Astrocyte (in vitro differentiated cells and primary cell): ENCODE data around the gene NCKAP1. TPM values are rescaled to one million over a fixed set of nuclear protein-coding genes. Genes with fewer than 3 reads are reported as not detected.

ENCODE experiments used
- DNase-seq: peaks from one replicate; pipeline ENCODE4 v3.0.0-alpha.2; 2010; ENCODE audit warnings: low read depth
- FAIRE-seq: peaks from 2 replicates; lab custom pipeline; 2011; peaks lifted over from hg19 to GRCh38; lab: Jason Lieb, UNC
- H2AFZ ChIP-seq: 2 replicates; pipeline ENCODE4 v1.6.0; 2012; ENCODE audit warnings: low read depth, low read length, inconsistent platforms
- H3K27ac ChIP-seq: 2 replicates; pipeline ENCODE4 v1.5.1; 2011; ENCODE audit warnings: low read depth, low read length, inconsistent platforms
- H3K27me3 ChIP-seq: 2 replicates; pipeline ENCODE4 v1.6.0; 2011; ENCODE audit warnings: low read length, inconsistent platforms; ENCODE audit not compliant: insufficient read depth
- H3K36me3 ChIP-seq: 2 replicates; pipeline ENCODE4 v1.5.1; 2011; ENCODE audit warnings: low read length, inconsistent platforms; ENCODE audit not compliant: insufficient read depth
- H3K4me1 ChIP-seq: 2 replicates; pipeline ENCODE4 v1.5.1; 2011; ENCODE audit warnings: low read length, inconsistent platforms; ENCODE audit not compliant: insufficient read depth
- H3K4me2 ChIP-seq: 2 replicates; pipeline ENCODE4 v1.6.0; 2012; ENCODE audit warnings: low read length, inconsistent platforms
- H3K4me3 ChIP-seq: 2 replicates; pipeline ENCODE4 v1.5.1; 2011; ENCODE audit warnings: low read depth, mild to moderate bottlenecking, low read length, inconsistent platforms; ENCODE audit not compliant: insufficient read depth
- H3K79me2 ChIP-seq: 2 replicates; pipeline ENCODE4 v1.6.0; 2012; ENCODE audit warnings: mild to moderate bottlenecking, low read length, inconsistent platforms; ENCODE audit not compliant: insufficient read depth
- H3K9ac ChIP-seq: 2 replicates; pipeline ENCODE4 v1.6.0; 2012; ENCODE audit warnings: mild to moderate bottlenecking, low read length, inconsistent platforms
- H3K9me3 ChIP-seq: 2 replicates; pipeline ENCODE4 v1.5.1; 2012; ENCODE audit warnings: low read depth, mild to moderate bottlenecking, low read length, inconsistent platforms; ENCODE audit not compliant: insufficient read depth
- H4K20me1 ChIP-seq: 2 replicates; pipeline ENCODE4 v1.6.0; 2012; ENCODE audit warnings: low read length, inconsistent platforms; ENCODE audit not compliant: insufficient read depth
- H3K27ac Mint-ChIP-seq: one replicate; pipeline ENCODE4 v1.8.0; 2021; ENCODE audit warnings: mild to moderate bottlenecking, mixed read lengths; ENCODE audit not compliant: unreplicated experiment
- H3K27me3 Mint-ChIP-seq: one replicate; pipeline ENCODE4 v1.8.0; 2021; ENCODE audit warnings: low read depth, mixed read lengths; ENCODE audit not compliant: unreplicated experiment
- H3K36me3 Mint-ChIP-seq: one replicate; pipeline ENCODE4 v1.8.0; 2021; ENCODE audit warnings: low read depth, mixed read lengths; ENCODE audit not compliant: unreplicated experiment
- H3K4me1 Mint-ChIP-seq: one replicate; pipeline ENCODE4 v1.8.0; 2021; ENCODE audit warnings: low read depth, mixed read lengths; ENCODE audit not compliant: unreplicated experiment
- H3K4me3 Mint-ChIP-seq: one replicate; pipeline ENCODE4 v1.8.0; 2021; ENCODE audit warnings: mild to moderate bottlenecking, moderate library complexity, mixed read lengths; ENCODE audit not compliant: unreplicated experiment
- H3K9me3 Mint-ChIP-seq: one replicate; pipeline ENCODE4 v1.8.0; 2021; ENCODE audit warnings: mild to moderate bottlenecking, mixed read lengths; ENCODE audit not compliant: unreplicated experiment
- CTCF ChIP-seq: IDR thresholded peaks from 2 replicates; pipeline ENCODE4 v1.5.1; 2011; ENCODE audit warnings: low read depth, mild to moderate bottlenecking, inconsistent platforms, low read length, moderate library complexity; ENCODE audit not compliant: insufficient read depth
- EZH2 ChIP-seq: IDR thresholded peaks from 2 replicates; pipeline ENCODE4 v1.6.1; 2012; ENCODE audit warnings: mild to moderate bottlenecking, low read length, inconsistent platforms; ENCODE audit not compliant: insufficient read depth
- total RNA-seq: library from RNA; stranded (reverse); gene quantifications from 2 replicates; pipeline ENCODE4 v1.2.1, GENCODE V29; 2021

Gene NCKAP1
- total RNA-seq, 1 donor from 2014 or later, result 164 TPM

- TF ChIP-seq CTCF (no peak), EZH2 (no peak)
- DNase-seq, result no peak
- no peaks in the 10 kb centered on the region for H3K9me3 Mint-ChIP-seq
These were observed 64.6 kb downstream of the NCKAP1 start for GRCh38 chr2:182973441-182974352.

GRCh38 chr2:182972548-182972942 is 65.7 kb downstream of the NCKAP1 start:
- no peak for DNase-seq
- H3K9ac ChIP-seq, result no peak overlapping the region
- H3K4me2 ChIP-seq, result no peak overlapping the region
- peaks cover 38% of the 10 kb centered on the region for H3K36me3 ChIP-seq
- H3K4me1 ChIP-seq, result no peaks in the 10 kb centered on the region
- Mint-ChIP-seq H3K4me1 (no peaks in the 10 kb centered on the region), H3K9me3 (no peaks in the 10 kb centered on the region), H3K27me3 (no peaks in the 10 kb centered on the region), H3K4me3 (no peak overlapping the region), H3K27ac (no peak overlapping the region), H3K36me3 (peaks cover 14% of the 10 kb centered on the region)
- peaks cover 31% of the 10 kb centered on the region for H3K79me2 ChIP-seq
- H3K4me3 ChIP-seq, result no peak overlapping the region
- no peak overlapping the region for H3K27ac ChIP-seq
- H3K9me3 ChIP-seq, result no peaks in the 10 kb centered on the region
- no peaks in the 10 kb centered on the region for H3K27me3 ChIP-seq
- peaks cover 15% of the 10 kb centered on the region for H4K20me1 ChIP-seq
- FAIRE-seq, result no peak
- TF ChIP-seq EZH2 (no peak), CTCF (no peak)
- H2AFZ ChIP-seq, result no peak overlapping the region

More at GRCh38 chr2:182973441-182974352, 64.6 kb downstream of the NCKAP1 start:
- no peak overlapping the region for H3K27ac Mint-ChIP-seq
- Histone ChIP-seq H3K79me2 (peaks cover 31% of the 10 kb centered on the region), H4K20me1 (peaks cover 15% of the 10 kb centered on the region), H3K4me1 (no peaks in the 10 kb centered on the region), H3K4me2 (no peak overlapping the region), H3K9me3 (no peaks in the 10 kb centered on the region), H3K36me3 (peaks cover 41% of the 10 kb centered on the region), H3K27me3 (no peaks in the 10 kb centered on the region), H2AFZ (no peak overlapping the region), H3K4me3 (no peak overlapping the region), H3K9ac (no peak overlapping the region), H3K27ac (no peak overlapping the region)
- H3K4me3 Mint-ChIP-seq, result no peak overlapping the region
- H3K4me1 Mint-ChIP-seq, result no peaks in the 10 kb centered on the region
- no peaks in the 10 kb centered on the region for H3K27me3 Mint-ChIP-seq
- FAIRE-seq, result no peak
- H3K36me3 Mint-ChIP-seq, result peaks cover 14% of the 10 kb centered on the region
